ENCODE measurements around the gene GADL1. TPM values are rescaled to one million over a fixed set of nuclear protein-coding genes. Genes with fewer than 3 reads are reported as not detected.

Gene GADL1
- total RNA-seq, 1 donor from 2014 or later, result not detected

DNA sequence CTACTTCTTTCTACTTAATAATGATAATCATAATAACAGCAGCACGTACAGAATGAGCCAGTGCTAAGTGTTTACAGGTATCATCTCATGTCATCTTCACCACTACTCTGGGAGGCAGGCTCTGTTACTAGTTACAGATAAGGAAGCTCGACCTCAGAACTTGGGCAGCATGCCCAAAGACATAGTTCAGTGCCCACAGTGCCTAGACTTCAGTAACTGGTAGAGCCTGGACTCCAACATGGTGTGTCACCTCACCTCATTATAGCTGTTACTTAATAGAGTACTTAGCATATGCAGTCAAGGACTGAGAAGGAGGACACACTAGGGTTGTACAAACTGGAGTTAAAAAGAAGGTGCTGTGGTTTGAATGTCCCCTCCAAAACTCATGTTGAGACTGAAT, 7.6 kb downstream of the GADL1 start:
- Histone ChIP-seq H3K36me3 (no peaks in the 10 kb centered on the region), H3K9me3 (no peaks in the 10 kb centered on the region), H3K27me3 (ENCODE audit: low read depth) (peaks cover 4% of the 10 kb centered on the region), H3K4me3 (no peak overlapping the region), H3K27ac (no peak overlapping the region), H3K4me1 (no peaks in the 10 kb centered on the region)
- TF ChIP-seq, protein P1, sequence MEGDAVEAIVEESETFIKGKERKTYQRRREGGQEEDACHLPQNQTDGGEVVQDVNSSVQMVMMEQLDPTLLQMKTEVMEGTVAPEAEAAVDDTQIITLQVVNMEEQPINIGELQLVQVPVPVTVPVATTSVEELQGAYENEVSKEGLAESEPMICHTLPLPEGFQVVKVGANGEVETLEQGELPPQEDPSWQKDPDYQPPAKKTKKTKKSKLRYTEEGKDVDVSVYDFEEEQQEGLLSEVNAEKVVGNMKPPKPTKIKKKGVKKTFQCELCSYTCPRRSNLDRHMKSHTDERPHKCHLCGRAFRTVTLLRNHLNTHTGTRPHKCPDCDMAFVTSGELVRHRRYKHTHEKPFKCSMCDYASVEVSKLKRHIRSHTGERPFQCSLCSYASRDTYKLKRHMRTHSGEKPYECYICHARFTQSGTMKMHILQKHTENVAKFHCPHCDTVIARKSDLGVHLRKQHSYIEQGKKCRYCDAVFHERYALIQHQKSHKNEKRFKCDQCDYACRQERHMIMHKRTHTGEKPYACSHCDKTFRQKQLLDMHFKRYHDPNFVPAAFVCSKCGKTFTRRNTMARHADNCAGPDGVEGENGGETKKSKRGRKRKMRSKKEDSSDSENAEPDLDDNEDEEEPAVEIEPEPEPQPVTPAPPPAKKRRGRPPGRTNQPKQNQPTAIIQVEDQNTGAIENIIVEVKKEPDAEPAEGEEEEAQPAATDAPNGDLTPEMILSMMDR (IDR thresholded peaks at IDR 0.05), result no peak
- no peak for ATAC-seq
- no peak for DNase-seq
- intact Hi-C loops (cut with DNase I), result no loop called here

DNA sequence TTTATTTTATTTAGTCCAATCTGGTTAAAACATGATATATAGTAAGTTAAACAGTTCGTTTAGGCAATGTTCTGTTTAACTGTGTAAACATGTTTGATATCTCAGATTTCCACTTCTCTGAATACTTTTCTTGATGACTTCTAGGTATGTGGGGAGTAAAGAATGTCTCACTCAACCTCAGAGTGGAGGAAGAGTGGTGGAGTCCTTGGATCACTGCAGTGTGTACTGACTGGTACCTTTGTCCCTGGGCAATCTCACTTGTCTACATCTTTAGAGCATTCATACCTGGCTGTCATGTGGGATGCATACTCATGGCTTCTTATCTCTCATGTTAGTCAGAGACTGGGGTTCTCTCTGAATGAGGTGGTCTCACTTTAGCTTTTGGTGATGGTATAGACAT, 15.6 kb downstream of the GADL1 start:
- H3K27ac ChIP-seq, result no peak overlapping the region
- no peak overlapping the region for H3K4me3 ChIP-seq
- no peaks in the 10 kb centered on the region for H3K9me3 ChIP-seq
- no peaks in the 10 kb centered on the region for H3K36me3 ChIP-seq
- H3K27me3 ChIP-seq (ENCODE audit: low read depth), result no peaks in the 10 kb centered on the region
- intact Hi-C loops (cut with DNase I), result no loop called here
- H3K4me1 ChIP-seq, result no peaks in the 10 kb centered on the region
- no peak for DNase-seq
- ATAC-seq, result peak in 1 of 2 donors; percentile 56
- TF ChIP-seq, protein P1 (IDR thresholded peaks at IDR 0.05), result no peak

DNA sequence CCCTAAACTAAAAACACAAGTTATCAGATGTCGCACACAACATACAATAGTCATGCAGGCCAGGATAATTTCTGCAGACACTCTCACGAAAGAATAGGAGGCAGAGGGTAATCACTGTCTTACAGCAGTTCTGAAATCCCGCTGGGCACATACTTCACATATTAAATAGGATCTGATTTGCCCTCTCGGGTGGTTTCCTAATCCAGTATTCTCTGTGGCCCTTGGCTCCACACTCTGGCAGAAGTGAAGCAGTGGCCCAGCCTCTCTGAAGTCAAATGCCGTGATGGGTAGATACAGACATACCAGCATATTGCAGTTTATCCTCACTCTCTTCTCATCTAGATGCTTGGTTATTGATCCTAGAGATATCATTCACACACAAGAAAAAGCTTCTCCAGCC, 19.0 kb downstream of the GADL1 start:
- H3K27me3 ChIP-seq (ENCODE audit: low read depth), result no peaks in the 10 kb centered on the region
- H3K9me3 ChIP-seq, result no peaks in the 10 kb centered on the region
- no peaks in the 10 kb centered on the region for H3K36me3 ChIP-seq
- DNase-seq (no peak), ATAC-seq (no peak)
- TF ChIP-seq, protein P1 (IDR thresholded peaks at IDR 0.05), result no peak
- H3K27ac ChIP-seq, result no peak overlapping the region
- H3K4me3 ChIP-seq, result no peak overlapping the region
- intact Hi-C loops (cut with DNase I), result no loop called here
- H3K4me1 ChIP-seq, result peaks cover 5% of the 10 kb centered on the region

DNA sequence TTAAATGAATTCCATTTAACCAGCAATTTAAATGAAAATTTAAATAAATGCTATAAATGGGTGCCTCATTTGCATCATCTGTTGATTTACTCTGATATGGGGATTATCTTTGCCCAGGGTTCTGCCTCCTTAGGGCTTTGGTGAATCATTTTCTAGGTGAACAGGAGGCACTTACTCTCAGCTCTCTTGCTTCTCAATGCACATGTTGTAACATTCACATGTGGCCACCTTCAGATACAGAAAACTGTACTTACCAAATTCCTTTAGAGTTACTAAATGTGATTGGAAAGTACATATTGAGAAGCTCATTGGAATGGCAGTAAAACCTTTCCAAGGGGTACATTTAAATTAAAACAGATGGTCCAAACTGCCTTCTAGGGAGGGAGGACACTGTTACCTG, 20.8 kb downstream of the GADL1 start:
- TF ChIP-seq, protein P1 (IDR thresholded peaks at IDR 0.05), result no peak
- H3K36me3 ChIP-seq, result no peaks in the 10 kb centered on the region
- H3K27ac ChIP-seq, result no peak overlapping the region
- intact Hi-C loops (cut with DNase I), result no loop called here
- no peak overlapping the region for H3K4me3 ChIP-seq
- ATAC-seq, result no peak
- H3K9me3 ChIP-seq, result no peaks in the 10 kb centered on the region
- peaks cover 5% of the 10 kb centered on the region for H3K4me1 ChIP-seq
- H3K27me3 ChIP-seq (ENCODE audit: low read depth), result no peaks in the 10 kb centered on the region
- DNase-seq, result no peak

DNA sequence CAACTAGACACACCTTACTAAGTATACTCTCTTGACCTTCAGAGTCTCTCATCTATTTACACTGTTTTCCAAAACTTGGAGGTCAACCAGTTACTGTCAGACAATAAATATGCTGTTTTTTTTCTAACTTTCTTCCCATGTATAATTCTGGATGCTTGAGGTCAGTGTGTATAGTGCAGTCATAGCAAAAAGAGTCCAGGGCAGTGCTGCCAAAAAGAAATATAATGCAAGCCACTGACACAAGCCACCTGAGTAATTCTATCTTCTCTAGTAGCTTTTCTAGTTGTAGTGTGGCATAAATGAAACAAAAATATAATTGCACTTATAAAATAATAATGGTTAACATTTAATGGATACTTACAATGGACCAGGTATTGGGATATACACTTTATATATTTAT, 21.6 kb downstream of the GADL1 start:
- no peak overlapping the region for H3K4me3 ChIP-seq
- TF ChIP-seq, protein P1 (IDR thresholded peaks at IDR 0.05), result no peak
- H3K27ac ChIP-seq, result no peak overlapping the region
- peaks cover 5% of the 10 kb centered on the region for H3K4me1 ChIP-seq
- no peak for ATAC-seq
- intact Hi-C loops (cut with DNase I), result no loop called here
- H3K9me3 ChIP-seq, result no peaks in the 10 kb centered on the region
- no peaks in the 10 kb centered on the region for H3K27me3 ChIP-seq (ENCODE audit: low read depth)
- no peaks in the 10 kb centered on the region for H3K36me3 ChIP-seq
- no peak for DNase-seq

DNA sequence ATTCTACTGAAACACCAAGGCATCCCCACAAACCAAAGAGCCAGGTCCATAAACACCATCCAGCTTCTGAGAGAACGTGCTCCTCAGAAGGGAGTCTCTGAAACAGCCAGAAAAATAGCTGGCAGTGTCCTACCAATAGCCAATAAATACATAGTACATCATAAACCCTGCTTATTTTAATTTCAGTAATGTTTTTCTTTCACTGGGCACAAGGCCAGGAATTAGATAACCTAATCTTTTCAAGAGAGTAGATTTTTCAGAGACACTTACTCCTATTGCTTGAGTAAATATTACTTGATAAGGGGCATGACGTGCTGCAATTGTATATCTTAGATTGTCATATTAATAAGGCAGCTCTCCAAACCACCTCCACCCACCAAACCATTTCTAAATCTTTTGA, 22.7 kb downstream of the GADL1 start:
- ATAC-seq (peak in 1 of 2 donors; percentile 55), DNase-seq (no peak)

More for the DNA sequence above, 22.7 kb downstream of the GADL1 start:
- Histone ChIP-seq H3K36me3 (no peaks in the 10 kb centered on the region), H3K4me3 (no peak overlapping the region), H3K4me1 (peaks cover 5% of the 10 kb centered on the region), H3K9me3 (no peaks in the 10 kb centered on the region), H3K27ac (no peak overlapping the region), H3K27me3 (ENCODE audit: low read depth) (no peaks in the 10 kb centered on the region)
- intact Hi-C loops (cut with DNase I), result no loop called here
- TF ChIP-seq, protein P1 (IDR thresholded peaks at IDR 0.05), result no peak
